ENCODE data around the gene ZNF182.
"Not testable (repeated sequence)": the region's sequence is repeated elsewhere in the genome, so short reads cannot be mapped to it uniquely, and the experiment has no call there.

DNA sequence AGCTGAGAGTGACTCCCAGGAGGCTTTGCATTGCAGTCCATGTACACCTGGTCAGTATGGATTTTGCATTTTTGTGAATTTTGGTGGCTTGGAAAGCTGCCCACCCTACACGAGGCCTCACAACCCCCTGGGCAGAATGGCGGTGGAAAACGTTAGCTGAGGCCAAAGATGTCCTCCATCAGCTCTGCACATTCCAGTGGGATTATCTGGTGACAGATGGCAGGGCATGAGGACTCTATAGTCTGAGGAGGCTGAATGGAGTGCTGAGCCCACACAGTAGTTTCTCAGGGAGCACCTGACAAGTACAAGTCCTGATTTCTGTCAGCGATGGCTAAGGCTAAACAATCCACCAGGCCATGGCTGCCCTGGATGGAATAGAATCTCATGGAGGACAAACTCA, 23.8 kb upstream of the ZNF182 start:
- TF ChIP-seq, protein P1, sequence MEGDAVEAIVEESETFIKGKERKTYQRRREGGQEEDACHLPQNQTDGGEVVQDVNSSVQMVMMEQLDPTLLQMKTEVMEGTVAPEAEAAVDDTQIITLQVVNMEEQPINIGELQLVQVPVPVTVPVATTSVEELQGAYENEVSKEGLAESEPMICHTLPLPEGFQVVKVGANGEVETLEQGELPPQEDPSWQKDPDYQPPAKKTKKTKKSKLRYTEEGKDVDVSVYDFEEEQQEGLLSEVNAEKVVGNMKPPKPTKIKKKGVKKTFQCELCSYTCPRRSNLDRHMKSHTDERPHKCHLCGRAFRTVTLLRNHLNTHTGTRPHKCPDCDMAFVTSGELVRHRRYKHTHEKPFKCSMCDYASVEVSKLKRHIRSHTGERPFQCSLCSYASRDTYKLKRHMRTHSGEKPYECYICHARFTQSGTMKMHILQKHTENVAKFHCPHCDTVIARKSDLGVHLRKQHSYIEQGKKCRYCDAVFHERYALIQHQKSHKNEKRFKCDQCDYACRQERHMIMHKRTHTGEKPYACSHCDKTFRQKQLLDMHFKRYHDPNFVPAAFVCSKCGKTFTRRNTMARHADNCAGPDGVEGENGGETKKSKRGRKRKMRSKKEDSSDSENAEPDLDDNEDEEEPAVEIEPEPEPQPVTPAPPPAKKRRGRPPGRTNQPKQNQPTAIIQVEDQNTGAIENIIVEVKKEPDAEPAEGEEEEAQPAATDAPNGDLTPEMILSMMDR (conservative IDR thresholded peaks at IDR 0.05), result not testable (repeated sequence)
- TF ChIP-seq EZH2 (IDR thresholded peaks at IDR 0.05; ENCODE audit: low read depth), result not testable (repeated sequence)

Data from PC-9 (cell line).